GM19395 (cell line): ENCODE measurements around the gene CBFA2T2.
"Not testable (repeated sequence)": the region's sequence is repeated elsewhere in the genome, so short reads cannot be mapped to it uniquely, and the experiment has no call there.

Experiments
- ATAC-seq: cut with Tn5 transposase; IDR thresholded peaks from one replicate; pipeline ENCODE4 v1.9.1; 2021; ENCODE audit warnings: mild to moderate bottlenecking, moderate library complexity; ENCODE audit not compliant: unreplicated experiment

Gene CBFA2T2

DNA sequence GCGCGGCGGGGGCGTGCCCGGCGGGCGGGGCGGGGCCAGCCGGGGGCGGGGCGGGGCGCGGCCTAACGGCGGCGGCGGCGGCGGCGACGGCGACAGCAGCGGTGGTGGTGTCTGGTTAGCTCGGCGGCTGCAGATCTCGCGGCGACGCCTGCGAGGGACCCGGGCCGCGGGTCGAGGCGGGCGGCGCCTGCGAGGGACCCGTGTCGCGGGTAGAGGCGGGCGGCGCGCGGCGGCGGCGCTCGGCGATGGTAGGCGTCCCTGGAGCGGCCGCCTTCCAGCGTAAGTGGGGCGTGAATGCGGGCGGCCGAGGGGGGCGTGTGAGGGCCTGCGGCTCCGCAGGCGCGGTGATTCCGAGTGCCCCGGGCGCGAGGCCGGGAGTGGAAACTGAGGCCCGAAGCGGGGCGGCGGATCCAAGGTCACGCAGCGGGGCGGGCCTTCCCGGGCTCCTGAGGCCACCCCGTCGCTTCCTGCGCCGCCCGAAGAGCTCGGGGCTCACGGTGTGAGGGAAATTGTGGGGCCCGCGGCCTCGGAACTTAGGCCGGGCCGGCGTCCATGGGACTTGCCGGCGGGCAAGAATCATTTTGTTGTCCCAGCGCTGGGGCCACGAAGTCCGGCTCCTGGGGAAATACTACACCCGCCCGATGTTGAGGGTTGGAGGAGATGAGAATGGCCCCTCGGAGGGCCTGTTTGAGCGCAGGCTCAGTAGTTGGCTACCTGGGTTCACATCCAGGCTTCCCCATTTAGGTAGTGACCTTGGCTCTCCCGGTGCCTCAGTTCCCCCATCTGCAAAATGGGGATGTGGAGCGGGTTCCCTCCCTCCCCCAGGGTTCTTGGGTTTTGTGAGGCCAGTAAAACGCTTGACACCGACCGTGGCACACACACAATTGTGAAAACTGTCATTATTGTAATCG lies at the start of gene CBFA2T2:
TSS of gene CBFA2T2 (plus strand) at position 74 of the 911 bp plus-strand sequence. CDS start at position 246, 172 bp downstream.
- peak; percentile 63 for ATAC-seq

GRCh38 chr20:33440562-33440961 lies 49.3 kb upstream of the CBFA2T2 start:
- not testable (repeated sequence) for ATAC-seq

- ATAC-seq: no peak
Observed at GRCh38 chr20:33441142-33441955, 48.5 kb upstream of the CBFA2T2 start.

DNA sequence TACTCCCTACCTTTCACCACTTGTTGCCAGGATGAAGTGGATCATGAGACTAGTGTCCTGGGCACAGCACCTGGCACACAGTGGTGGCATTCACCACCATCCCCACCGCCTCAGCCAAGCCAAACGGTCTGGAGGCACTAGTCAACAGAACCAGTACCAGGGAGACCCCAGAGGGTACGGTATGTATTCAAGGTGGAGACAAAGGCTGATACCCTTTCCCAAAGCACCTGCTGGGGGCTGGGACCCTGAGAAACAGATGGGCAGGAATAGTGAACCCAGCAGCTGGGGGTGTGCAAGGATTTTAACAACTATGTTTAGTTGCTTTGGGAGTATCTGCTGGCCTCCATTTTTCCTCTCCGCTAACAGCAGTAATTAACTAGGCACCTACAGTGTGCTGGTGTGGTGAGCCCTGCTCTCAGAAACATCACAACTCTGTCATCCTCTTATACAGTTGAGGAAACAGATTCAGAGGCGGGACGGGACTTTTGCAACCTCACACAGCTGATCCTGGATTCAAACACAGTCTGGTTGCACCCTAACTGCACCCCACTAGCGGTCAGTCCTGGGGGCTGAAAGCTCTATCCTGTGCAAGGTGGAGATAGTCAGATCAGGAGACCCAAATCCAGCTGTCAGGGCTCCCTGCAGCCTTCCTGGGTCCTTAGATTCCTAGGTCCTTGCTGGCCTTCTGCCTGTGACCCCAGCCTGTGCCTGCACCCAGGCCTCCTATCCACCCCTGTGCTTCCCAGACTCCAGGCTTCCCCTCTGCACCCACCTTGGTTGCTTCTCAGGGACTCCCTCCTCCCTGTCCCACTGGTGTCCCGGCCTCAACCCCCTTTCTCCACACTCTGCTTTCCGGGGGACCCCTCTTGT lies 47.5 kb upstream of the CBFA2T2 start:
- ATAC-seq: no peak

DNA sequence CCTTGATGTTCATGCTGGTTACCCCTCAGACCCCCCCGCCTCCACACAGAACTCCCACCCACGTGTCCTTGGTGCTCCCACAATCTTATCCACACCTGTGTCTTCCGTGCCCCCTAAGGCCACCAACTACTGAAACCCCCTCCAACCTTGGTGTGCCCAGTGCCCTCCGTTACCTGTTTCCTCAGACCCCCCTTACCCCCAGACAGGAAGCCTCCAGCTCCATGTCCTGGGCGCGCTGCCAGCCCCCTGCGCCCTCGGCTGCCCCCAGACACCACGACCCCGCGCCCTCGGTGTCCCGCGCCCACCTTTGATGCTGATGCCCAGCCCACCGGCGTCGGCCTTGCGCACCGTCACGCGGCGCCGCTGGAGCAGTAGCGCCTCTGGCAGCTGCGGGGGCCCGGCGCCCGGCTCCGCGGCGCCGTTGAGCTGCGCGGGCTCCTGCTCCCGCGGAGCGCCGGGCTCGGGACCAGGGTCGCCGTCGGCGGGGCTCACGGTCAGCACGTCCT lies 46.8 kb upstream of the CBFA2T2 start:
- ATAC-seq: peak; percentile 17

GRCh38 chr20:33443512-33444239 lies 46.2 kb upstream of the CBFA2T2 start, which contains the start of gene SNTA1:
SNTA1 (minus strand) TSS chr20:33443763; CDS start chr20:33443620, 143 bp downstream.
- peak; percentile 69 for ATAC-seq

- ATAC-seq: no peak
Observed at GRCh38 chr20:33444797-33445560, 44.9 kb upstream of the CBFA2T2 start.

DNA sequence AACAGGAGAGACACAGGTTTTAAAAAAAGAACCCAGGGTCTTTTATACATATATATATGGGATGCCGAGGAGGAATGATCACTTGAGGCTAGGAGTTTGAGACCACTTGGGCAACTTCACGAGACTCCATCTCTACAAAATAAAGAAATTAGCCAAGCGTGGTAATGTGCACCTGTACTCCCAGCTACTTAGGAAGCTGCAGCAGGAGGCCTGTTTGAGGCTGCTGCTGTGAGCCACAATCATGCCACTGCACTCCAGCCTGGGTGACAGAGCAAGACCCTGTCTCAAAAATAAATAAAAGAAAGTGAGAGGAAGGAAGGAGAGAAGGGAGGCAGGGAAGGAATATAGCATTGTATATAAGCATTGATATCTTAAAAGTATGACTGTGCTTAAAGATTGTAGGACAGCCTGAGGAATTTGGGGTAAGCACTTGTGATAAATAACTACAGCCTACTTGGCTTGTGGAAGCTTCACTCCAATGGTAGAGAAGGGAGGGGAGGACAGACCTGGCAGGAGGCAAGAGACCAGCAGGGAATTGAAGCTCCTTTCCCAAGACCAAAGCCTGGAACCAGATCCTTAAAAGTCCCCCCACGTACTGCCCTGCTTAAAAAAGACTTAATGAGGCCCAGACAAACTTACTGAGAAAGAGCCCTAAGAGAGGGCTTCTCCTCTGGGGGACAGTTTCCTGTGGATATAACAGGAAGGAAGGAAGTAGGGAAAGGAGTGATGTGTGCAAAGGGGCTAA lies 43.8 kb upstream of the CBFA2T2 start:
- no peak for ATAC-seq

DNA sequence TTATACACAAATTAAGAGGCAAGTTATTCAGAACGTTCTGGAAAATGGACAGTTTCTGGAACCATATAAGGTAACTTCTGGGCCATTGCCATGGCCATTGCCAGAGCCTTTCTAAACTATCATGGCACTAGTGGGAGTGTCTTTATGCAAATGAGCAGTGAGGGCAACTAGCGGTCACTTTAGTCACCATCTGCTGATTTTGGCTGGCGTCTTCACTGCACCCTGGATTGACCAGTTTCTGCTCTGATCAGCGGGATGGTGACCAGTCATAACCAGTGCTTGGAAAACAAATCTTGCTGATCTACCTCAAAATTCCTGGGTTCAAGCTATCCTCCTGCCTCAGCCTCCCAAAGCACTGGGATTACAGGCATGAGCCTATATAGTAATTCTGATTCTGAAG lies 39.0 kb upstream of the CBFA2T2 start:
- no peak for ATAC-seq

- not testable (repeated sequence) for ATAC-seq
Observed at GRCh38 chr20:33456916-33457642, 32.8 kb upstream of the CBFA2T2 start.

GRCh38 chr20:33459599-33459998 lies 30.3 kb upstream of the CBFA2T2 start:
- ATAC-seq: no peak

DNA sequence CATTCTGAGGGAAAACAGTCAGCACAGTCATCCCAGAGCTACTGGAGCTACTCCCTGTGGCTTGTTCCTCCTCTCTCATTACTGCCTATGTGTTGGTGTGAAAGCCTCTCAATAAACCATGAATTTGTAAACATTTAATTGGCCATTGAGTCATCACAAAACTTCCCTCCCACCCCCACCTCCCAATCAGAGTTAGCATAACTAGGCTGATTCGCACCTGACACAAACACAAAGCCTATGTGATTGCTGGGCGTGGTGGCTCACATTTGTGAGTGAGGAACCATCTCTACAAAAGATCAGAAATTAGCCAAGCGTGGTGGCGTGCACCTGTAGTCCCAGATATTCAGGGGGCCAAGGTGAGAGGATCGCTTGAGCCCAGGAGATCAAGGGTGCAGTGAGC lies 29.2 kb upstream of the CBFA2T2 start:
- ATAC-seq: no peak

DNA sequence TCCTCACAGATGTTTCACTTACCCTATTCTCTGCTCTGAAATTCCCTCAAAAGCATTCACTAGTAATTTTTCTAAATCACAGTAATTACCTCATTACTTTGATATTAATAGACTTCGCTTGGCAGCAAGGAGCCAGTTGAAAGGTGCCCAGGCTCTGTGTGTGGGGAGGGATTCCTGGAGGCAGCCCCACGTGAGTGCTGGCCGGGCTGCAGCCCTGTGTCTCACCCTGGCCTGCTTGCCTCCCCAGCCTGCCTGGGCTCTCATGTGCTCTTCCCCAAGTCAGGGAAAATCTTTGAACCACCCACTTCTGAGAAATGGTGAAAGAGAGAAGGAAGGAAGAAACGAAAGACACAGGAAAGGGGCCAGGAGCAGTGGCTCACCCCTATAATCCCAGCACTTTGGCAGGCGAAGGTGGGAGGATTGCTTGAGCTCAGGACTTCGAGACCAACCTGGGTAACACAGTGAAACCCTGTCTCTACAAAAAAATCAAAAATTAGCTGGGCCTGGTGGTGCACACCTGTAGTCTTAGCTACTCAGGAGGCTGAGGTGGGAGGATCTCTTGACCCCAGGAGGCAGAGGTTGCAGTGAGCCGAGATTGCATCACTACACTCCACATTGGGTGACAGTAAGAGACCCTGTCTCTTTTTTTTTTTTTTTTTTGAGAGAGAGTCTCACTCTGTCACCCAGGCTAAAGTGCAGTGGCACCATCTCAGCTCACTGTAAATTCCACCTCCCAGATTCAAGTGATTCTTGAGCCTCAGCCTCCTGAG lies 26.4 kb upstream of the CBFA2T2 start:
- no peak for ATAC-seq

GRCh38 chr20:33464759-33465158 lies 25.1 kb upstream of the CBFA2T2 start:
- not testable (repeated sequence) for ATAC-seq

GRCh38 chr20:33465481-33466302 lies 24.2 kb upstream of the CBFA2T2 start:
- no peak for ATAC-seq

- ATAC-seq: no peak
Observed at GRCh38 chr20:33466303-33466646, 23.6 kb upstream of the CBFA2T2 start.
